ENCODE measurements around the gene MACROH2A2.
A peak's percentile ranks its signal among the peaks of the same experiment; 100 is the strongest.
"Not testable (repeated sequence)": the region's sequence is repeated elsewhere in the genome, so short reads cannot be mapped to it uniquely, and the experiment has no call there.

MACROH2A2 gene

DNA sequence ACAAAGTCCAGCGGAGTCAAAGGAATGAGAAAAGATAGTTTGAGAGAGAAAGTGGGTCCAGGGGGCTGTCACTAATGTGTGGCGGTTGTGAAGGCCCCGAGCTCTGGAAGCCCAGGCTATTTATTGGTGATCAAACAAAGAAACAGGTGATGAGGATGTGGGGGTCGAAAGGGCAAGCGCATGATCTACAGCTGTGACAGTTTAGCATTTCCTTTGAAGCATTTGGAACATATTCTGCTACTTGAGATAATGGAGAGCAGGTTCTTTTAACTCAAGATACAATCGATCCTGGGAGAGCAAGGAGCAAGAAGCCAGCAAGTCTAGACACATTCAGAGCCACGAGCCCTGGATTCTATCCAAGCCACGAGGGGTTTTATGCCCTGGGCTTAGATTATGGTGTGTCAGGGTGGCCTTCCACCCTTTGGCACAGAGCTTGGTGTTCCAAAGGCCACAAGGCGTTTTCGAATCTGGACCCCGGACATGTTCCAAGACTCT, 48.5 kb downstream of the MACROH2A2 start:
- DNase-seq (ENCODE audit: low read depth in 2 of 2), result not testable (repeated sequence)

DNA sequence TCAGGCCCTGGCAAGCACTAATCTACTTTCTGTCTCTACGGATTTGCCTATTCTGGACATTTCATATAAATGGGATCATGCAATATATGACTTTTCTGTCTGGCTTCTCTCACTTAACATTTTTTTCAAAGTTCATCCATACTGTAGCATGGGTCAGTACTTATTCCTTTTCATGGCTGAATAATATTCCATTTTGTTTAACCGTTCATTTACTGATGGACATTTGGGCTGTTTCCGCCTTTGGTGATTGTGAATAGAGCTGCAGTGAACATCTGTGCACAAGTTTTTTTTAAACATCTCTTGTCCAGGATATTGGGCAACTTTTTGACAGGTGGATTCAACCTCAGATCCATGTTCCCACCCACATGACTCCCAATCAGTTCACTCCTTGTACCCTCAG, 49.0 kb downstream of the MACROH2A2 start:
- DNase-seq (ENCODE audit: low read depth in 2 of 2), result no peak

DNA sequence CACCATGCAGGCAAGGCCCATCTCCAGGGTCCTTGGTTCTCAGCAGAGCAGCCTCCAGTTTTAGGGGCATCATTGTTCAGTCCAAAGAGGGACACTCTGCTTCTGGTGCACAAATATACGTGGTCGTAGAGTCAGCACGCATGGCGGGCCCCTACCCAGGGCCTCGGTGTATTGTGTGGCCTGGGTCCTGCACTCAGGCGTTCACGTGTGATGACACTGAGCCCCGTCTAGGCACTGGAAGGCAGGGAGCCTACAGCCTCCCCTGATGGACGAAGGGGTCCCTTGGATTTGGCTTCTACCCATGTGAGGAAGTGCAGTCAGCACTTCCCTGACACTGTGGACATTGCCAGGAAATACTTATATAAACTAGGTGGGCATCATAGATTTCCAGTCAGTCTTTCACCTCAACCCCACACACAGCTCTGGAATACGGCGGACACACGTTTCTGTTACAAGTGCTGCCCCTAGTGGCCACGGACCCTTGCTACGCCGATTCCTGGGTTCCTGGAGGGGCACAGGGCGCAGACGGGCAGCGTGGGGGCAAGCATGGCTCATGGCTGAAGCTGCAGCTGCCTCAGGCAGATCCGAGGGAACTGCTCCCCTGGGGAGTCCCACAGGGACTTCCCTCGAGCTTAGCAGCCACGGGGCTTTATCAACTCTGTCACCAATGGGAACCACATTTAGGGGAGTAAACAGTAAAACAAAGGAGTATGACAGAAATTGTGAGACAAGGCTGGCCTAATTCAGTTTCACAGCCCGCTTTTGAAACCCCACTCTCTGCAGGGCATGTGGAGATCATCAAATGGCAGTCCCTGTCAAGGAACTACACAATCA, 54.5 kb downstream of the MACROH2A2 start:
- DNase-seq (ENCODE audit: low read depth in 2 of 2), result no peak

DNA sequence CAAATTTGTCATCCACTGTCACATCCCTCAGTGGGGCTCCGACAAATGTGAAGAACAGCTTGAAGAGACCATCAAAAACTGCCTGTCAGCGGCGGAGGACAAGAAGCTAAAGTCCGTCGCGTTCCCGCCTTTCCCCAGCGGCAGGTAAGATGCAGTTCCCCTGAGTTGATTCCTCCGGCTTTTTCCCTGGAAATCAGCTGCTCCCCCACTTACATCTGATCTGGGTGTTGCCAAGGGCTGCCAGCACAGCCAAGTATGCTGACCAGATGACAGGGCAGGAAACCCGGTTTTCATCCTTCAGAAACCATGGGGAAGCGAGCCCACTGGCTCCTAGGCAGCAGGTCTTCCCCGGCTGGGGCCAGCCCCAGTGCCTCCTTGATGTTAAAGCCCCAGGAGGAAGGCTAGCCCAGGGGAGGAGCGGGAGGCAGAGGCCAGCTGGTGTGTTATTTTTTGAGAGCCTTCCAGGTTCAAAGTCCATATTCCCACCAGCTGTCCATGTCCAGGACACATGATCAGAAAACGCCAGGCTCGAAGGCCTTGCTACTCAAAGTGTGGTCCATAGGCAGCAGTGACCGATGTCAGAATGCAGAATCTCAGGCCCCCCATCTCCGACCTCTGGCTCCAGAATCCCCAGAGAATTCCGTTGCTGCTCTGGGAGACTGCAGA, 56.6 kb downstream of the MACROH2A2 start:
- DNase-seq (ENCODE audit: low read depth in 2 of 2), result no peak

DNA sequence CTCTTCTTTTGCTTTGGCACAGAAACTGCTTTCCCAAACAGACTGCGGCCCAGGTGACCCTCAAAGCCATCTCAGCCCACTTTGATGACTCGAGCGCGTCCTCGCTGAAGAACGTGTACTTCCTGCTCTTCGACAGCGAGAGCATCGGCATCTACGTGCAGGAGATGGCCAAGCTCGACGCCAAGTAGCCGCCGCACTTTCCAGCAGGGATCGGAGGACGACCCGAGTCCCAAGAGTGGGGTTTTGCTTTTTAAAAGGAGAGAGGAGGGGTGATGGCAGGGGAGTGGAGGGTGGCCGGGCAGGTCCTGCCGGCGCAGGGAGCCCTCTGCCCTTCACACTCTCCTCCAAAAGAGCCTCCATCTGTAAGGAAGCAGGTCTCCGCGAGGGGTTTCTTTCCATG, 58.9 kb downstream of the MACROH2A2 start:
- no peak for DNase-seq (ENCODE audit: low read depth in 2 of 2)

DNA sequence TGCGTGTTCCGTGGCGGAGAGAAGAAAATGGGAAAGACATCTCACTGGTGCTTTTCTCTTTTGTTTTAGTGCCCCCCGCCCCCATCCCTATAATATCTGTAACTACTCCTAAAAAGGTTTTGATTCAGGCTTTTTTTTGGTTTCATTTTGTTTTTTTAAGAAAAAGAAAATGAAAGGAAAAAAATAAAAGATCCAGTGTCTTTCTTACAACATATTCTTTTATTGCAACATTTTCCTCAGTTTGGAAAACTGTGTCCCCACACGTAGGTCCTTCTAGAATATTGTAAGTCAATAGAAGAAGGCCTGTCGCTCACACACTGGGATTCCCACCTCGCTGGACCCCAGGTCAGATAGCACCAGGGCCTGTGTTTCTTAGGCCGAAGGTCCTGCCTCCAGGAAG, 59.4 kb downstream of the MACROH2A2 start:
- DNase-seq (ENCODE audit: low read depth in 2 of 2), result no peak

DNA sequence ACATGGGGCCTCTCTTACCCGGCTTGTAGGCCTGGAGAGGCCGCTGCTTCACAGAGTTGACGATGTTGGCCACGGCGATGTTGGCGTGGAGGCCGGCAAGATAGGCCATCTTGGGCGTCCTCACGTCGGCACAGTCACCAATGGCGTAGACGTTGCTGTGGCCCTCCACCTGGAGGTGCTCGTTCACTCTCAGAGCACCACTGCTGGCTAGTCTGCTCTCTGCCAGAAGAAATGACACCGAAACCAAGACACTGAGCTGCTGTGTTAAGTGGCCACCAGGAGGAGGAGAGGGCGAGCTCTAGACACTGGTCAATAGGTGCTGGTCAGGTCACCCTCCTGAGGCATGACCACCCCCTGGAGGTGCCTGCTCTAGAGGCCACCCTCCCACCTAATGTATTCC, 62.3 kb downstream of the MACROH2A2 start:
- DNase-seq (ENCODE audit: low read depth in 2 of 2), result no peak

DNA sequence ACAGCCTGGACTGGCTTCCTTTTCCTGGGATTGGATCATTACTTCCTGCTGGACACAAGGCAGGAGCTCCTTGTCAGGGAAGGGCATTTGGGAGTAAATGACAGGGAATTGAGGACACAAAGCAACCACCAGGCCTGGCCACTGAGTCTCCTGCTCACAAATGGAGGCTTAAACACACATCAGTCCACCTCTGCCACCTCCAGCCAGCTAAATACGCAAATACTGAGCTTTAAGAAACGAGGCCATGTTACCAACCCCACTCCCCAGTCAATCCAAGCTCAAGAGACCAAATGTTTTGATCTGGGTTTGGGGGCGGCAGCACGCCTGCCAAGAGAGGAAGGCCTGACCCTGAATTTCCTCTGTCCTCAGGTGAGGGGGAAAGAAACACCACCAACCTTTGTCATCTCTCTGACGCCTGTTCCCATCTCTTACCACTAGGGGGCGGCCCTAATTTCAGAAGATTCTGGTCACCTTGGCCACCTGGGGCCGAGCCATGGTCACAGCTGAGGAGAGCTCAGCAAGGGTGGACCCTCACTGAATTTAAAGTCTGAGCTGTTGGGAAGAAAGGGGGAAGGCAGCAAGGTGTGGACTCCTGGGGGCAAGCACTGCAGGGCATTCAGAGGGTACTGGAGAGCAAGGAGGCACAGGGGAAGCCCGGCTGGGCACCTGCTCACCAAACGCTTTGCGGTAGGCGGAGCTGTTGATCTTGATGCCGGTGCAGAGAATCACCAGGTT, 63.5 kb downstream of the MACROH2A2 start:
- peak; percentile 25 to 27 for DNase-seq (ENCODE audit: low read depth in 2 of 2)

DNA sequence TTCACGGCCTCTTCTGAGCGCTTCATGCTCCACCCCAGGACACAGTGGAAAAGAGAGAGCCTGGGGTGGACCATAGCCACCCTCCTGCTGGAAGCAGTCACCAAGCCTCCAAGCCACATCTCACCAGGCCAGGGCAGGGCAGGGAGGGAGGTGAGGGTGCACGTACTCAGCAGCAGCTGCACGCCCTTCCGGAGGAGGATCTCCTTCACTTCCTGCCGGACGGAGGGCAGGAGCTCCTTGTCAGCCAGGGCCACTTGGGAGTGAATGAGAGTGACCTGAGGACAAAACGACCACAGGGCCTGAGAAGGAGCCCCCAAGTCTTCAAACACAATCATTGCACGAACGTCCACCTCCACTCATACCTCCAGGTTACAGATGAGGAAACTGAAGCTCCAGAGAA, 65.0 kb downstream of the MACROH2A2 start:
- DNase-seq (ENCODE audit: low read depth in 2 of 2), result no peak

DNA sequence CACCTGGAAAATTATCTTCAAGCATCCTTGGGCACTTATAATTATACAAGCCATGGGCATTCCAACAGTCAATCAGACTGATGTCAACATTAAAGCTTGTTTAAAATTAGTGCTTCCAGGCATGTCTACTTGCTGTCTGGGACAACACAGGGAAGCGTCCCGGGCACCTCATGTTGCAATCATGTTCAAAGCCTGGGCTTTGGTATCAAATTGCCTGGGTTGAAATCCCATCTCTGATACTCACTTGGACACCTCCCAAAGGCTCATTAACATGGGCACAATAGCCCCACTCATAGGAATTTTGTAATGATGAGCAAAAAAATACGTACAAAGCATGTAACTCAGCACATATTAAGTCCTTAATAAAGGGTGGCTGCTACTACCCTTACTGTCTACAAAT, 65.5 kb downstream of the MACROH2A2 start:
- DNase-seq (ENCODE audit: low read depth in 2 of 2), result no peak

DNA sequence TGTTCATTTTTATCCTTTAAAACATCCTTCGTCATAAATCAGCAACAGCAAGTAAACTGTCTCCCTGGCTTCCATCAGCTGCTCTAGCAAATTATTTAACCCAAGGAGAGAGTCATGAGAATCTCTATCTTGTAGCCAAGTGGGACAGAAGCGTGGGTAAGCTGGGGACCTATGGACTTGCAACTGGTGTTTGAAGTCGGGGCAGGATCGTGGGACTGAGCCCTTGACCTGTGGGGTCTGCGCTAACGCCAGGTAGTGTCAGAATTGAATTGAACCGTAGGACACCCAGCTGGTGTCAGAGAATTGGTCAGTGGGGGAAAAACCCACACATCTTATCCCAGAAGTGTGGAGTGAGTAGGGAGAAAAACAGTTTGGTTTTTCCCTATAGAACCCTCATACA, 66.6 kb downstream of the MACROH2A2 start:
- DNase-seq (ENCODE audit: low read depth in 2 of 2), result no peak

DNA sequence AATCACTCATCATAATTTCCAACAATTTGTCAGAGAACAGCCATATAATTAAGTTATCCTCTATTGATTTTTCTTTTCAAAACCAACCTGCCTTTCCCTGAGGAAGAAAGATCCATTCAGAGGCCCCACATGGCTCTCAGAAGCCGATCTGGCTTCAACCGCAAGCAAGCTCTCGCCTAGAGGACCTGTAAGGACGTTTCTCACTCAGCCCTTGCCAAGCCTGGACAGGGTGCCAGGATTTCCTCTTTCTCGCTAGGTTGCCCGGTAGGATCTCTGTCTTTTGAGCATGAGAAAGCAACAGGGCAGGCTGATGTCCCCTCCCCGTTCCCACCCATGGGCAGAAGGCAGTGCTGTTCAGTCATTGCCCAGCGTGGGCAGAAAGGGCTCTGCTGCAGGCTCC, 67.0 kb downstream of the MACROH2A2 start:
- DNase-seq (ENCODE audit: low read depth in 2 of 2), result no peak

DNA sequence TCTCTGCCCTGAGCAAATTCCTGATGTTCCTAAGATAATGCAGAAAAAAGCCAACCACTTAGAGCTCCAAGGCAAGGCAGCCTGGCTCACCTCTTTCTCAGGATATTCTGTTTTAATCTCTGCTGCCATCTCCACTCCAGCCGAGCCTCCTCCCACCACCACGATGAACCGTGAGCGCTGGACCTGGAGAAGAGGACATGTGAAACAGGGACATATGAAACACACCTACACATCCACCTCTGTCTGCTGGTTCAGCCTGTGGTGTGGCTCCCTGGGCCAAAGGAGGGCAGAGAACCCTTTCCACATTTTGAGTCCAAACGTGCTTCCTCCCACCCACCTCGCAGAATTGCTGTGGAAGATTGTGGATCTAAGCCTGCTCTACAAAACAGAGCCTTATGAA, 67.8 kb downstream of the MACROH2A2 start:
- DNase-seq (ENCODE audit: low read depth in 2 of 2), result no peak

DNA sequence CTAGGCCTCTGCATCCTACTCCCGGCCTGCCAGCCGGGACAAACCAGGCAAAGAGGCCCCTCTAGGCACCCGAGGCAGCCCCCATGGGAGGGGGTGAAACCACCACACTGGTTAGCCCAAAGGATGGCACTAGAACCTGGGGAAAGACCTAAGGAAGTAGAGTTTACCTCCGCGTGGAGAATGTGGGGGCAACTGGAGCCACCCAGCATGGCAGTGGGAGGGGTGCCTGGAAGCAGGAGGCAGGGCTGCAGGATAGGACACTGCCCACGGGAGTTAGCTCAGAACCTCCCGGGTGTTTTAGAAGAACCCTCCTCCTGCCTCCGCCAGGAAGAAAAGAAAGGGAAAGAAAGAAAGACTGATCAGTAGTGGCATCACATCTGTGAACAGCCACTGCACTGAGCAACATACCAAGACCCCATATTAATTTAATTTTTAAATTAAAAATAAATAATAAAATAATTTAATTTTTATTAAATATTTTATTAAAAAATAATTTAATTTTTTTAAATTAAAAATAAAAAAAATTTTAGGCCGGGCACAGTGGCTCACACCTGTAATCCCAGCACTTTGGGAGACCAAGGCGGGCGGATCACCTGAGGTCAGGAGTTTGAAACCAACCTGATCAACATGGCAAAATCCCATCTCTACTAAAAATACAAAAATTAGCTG, 68.8 kb downstream of the MACROH2A2 start:
- DNase-seq (ENCODE audit: low read depth in 2 of 2), result no peak

DNA sequence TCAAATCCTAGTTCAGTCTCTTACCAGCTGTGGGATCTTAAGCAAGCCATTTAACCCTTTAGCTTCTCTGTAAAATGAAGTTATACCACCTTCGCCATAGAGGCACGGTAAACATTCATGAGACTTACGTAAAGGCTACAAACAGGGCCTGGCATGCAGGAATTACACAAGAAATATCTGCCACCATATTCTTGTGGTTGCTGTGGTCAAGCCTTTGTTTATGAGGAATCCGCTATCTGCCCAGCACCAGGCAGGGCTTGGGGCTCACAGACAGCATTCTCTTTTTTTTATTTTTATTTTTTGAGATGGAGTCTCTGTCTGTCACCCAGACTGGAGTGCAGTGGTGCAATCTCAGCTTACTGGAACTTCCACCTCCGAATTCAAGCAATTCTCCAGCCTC, 70.1 kb downstream of the MACROH2A2 start:
- DNase-seq (ENCODE audit: low read depth in 2 of 2), result no peak

DNA sequence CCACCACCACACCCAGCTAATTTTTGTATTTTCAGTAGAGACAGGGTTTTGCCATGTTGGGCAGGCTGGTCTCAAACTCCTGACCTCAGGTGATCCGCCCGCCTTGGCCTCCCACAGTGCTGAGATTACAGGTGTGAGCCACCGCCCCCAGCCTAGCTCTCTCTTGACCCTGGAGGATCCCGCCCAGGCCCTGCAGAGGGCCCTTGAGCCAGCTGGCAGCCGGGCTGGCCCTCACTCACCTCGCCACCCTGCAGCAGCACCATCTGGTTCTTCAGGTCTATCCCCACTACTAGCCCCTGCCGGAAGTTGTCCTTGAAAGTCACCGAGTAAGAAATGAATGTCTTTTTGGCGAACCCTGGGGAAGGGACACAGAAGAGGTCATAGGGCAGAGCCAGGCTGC, 70.5 kb downstream of the MACROH2A2 start:
- DNase-seq (ENCODE audit: low read depth in 2 of 2), result not testable (repeated sequence)

DNA sequence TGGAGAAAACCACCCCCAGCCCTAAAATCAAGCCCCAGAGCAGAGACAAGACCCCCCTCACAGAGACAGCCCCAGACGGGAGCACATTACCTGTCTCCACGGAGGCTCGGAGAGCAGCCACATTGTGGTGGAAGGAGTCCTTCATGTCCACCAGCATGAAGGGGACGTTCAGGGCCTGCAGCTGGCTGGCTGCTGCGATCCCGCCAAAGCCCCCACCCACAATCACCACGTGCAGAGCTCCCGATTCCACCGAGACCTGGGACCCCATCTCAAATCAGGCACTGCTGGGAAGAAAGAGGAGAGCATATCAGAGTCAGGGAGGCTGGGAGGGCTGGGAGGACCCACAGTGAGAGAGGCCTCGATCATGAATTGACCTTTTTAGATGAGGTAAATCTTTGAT, 71.2 kb downstream of the MACROH2A2 start:
- no peak for DNase-seq (ENCODE audit: low read depth in 2 of 2)

DNA sequence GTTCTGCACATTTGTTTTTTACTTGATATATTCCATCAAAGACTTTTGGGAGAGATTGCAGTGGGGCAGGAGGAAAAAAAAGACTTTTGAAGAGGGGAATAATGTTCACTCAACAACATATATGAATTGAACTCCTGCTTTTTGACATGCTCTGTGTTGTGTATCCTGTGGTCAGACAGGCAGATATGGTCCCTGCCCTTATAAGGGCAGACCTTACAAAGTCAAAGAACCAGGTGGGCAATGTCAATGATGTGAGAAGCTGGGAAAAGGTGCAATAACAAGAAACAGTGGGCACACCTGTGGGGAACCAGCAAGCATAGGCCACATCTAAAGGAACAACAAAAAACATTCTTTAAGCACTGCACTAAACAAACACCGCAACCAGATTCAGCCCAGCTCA, 71.8 kb downstream of the MACROH2A2 start:
- DNase-seq (ENCODE audit: low read depth in 2 of 2), result no peak

DNA sequence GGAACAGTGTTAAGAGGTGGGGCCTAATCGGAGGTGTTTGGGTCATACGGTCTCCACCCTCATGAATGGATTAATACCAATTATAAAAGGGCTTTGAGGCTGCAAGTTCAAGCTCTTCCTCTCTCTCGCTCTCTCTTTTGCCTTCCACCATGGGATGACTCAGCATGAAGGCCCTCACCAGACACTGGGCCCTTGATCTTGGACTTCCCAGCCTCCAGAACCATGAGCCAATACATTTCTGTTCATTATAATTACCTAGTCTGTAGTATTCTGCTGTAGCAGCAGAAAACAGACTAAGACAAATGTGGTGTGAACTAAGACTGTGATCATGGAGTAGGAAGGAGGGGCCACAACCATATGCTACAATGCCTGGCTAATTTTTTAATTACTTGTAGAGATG, 72.3 kb downstream of the MACROH2A2 start:
- DNase-seq (ENCODE audit: low read depth in 2 of 2), result no peak

DNA sequence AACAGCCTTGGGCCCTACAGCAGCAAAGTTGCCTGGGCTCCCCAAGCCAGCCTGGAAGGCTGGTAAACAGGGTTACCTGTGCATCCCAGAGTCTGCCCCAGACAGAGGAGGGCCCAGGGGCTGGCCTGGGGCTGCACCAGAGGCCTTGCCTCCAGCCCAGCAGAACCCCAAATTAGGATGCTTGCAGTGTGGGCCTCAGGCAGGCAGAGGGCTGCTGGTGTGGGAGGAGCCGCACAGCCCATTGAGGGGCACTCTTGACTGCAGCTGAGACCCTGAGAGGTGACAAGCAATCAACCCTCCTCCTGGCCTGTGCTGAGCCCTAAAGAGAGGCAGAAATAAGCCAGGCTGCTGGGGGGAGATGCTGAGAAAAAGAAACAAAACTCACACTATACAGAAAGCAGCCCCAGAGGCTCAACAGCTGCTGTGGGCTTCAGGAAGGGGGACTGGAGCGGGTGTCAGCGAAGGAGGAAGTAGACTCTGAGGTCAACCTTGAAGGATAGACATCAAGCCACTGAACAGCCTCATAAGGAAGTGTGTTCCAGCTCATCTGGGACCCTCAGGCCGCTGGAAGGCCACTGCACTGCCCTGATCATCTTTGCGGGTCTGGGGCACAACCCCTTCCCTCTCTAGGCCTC, 73.4 kb downstream of the MACROH2A2 start:
- no peak for DNase-seq (ENCODE audit: low read depth in 2 of 2)

DNA sequence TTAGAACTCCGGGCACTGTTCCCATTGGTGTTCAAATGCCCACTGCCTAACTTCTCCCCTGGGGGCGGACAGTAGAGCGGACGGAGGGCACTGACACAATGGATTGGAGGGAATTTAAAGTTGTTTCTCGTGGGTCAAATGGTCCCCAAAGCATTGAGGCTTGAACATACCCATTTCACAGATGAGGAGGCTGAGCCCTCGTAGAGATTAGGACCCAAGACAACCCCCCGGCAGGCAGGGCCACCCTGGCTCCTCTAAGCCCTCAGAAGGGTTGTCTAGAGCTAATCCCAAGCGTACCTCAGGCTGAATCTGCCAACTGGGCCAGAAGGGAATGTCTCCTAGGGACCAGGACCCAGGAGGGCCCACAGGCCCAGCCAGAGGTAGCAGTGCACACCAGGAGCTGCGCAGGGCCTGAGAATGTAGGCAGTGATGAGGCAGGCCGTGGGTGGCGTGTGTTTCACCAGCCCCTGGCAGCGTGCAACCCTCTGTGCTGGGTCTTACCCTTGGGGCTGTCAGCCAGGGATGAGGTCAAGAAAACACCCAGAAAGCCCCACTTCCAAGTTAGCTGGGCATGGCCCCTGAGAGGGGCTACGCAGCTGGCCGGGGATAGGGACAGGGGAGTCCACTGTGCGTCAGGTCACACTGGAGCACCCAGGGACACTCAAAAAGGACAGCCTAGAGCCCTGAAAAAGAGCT, 74.2 kb downstream of the MACROH2A2 start:
- DNase-seq (ENCODE audit: low read depth in 2 of 2), result no peak
